HepG2 (cell line): ENCODE results near the gene SIRPB1.

Experiments used
- HDAC2 ChIP-seq: sonication (generic); formaldehyde crosslinking; IDR thresholded peaks from 2 replicates; pipeline ENCODE4 v1.4.0; 2020; ENCODE audit warnings: missing genetic modification reagents
- ZNF580 ChIP-seq: IDR thresholded peaks from 2 replicates; pipeline ENCODE4 v1.6.1; 2016; ENCODE audit warnings: low read depth, borderline replicate concordance

DNA sequence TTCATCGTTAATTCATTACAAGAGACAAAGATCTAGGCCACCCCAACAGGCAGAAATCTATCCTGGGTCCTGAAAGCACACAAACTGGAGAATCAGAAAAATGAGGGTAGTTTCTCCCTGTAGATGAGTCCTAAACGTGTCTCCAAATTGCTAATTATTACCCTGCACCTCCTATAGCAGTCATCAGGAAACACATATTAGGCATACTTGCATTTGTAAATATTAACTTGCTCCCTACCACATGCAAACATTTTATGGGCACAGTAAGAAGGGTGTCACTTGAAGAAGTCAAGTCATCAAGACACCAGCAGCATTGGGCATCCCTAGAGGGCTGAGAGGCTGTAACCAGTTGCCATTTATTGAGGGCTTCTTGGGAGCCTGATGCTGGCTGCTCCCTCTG lies 17.9 kb upstream of the SIRPB1 start:
- TF ChIP-seq HDAC2 (CRISPR knock-in tag) (no peak), ZNF580 (CRISPR knock-in tag) (no peak)
